ENCODE measurements around the gene TSKU.
A peak's percentile ranks its signal among the peaks of the same experiment; 100 is the strongest.
"Not testable (repeated sequence)": the region's sequence is repeated elsewhere in the genome, so short reads cannot be mapped to it uniquely, and the experiment has no call there.

The TSKU gene

GRCh38 chr11:76803023-76803422 is 19.9 kb downstream of the TSKU start:
- DNase-seq: peak; percentile 29 to 55

DNA sequence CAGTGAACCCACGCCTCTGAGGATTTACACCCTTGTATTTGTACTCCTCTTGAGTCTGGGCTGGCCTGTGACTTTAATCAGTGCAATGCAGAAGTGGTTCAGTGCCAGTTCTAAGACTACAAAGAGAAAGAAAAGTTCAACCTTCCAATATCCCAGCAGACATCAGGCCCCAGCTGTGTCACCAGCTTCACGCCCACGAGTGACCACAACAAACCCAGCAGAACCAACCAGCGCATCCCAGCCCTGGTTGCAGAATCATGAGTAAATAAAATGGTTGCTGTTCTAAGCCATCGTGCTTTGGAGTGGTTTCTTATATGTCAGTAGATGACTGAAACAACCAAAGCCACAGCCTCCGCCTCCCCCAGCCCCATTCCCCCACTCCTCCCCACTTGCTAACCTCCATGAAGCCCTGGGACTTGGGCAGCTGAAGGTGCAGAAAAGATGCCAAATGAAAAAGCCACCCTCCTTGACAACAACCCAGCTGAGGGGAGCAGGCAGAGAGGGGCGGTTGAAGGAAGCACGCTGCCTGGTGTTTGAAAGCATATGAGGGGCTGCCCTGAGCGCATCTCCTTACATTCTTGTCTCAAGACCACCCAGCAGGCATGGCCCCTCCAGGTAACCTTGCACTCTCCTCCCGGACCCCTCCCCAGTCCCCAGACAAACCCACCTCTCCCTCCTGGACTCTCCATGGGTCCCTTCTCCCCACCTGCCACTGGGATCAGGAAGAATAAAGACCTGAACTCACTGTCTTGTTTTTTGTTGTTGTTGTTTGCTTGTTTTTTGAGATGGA is 20.9 kb downstream of the TSKU start:
- peak; percentile 79 to 92 for DNase-seq

GRCh38 chr11:76805206-76805913 is 22.2 kb downstream of the TSKU start:
- peak; percentile 25 to 59 for DNase-seq

GRCh38 chr11:76806131-76806530 is 23.0 kb downstream of the TSKU start:
- no peak for DNase-seq

DNA sequence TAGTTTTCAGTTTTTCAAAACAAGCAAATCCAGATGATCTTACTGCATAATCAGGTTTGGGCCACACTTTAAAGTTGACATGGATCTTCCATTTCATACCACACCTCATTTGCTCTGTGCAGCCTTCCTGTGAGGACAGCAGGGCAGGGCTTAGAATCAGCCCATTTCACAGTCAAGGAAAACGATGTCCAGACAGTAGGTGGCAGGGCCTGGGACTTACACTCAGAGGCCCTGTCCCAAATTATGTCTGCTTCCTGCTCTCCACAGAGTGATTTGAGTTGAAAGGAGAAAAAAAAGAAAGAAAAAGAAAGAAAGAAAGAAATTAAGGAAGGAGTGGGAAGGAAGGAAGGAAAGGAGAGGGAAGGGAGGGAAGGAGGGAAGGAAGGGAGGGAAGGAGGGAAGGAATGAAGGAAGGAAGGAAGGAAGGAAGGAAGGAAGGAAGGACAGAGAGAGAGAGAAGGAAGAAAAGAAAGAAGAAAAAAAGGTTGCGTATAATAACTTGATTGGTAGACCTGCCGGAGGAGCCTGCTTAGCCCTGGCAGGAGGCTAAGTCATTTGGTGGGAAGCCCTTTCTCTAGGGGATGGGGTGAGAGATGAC is 23.6 kb downstream of the TSKU start:
- DNase-seq: no peak

GRCh38 chr11:76807206-76807875 is 24.2 kb downstream of the TSKU start:
- DNase-seq: peak; percentile 57 to 91

DNA sequence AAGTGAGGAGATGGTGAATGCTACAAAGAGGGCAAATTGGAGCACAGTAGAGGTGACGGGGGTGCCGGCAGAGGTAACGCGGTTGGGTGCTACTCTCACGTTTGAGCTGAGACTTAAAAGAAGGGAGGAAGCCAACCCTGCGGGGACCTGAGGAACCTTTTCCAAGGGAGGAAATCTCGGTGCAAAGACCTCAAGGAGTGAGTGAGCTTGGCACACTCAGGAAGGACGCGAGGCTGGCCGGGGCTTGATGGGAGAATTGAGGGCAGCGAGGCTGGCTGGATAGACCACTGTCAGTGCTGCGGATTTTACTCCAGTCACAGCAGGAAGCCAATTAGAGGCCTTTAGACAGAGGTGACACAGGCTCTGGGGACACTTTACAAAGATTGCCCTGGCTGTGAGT is 25.0 kb downstream of the TSKU start:
- no peak for DNase-seq

DNA sequence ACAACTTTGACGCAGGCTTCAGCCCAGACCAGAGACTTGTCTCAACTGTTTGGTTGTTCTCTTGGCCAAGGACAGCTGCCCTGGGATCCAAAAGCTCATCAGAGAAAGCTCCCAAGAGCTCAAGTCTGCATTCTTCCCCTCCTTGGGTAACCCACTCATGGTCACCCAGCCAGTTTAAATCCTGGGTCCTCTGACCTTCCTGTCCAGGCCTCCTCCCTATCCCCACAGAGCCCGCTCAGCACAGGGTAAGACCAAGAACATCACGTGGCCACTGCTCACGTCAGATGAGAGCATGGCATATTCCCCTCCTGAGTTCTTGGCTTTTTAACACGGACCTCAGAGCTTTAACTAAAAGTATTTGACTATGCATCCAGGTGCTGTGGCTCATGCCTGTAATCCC is 25.8 kb downstream of the TSKU start:
- no peak for DNase-seq

DNA sequence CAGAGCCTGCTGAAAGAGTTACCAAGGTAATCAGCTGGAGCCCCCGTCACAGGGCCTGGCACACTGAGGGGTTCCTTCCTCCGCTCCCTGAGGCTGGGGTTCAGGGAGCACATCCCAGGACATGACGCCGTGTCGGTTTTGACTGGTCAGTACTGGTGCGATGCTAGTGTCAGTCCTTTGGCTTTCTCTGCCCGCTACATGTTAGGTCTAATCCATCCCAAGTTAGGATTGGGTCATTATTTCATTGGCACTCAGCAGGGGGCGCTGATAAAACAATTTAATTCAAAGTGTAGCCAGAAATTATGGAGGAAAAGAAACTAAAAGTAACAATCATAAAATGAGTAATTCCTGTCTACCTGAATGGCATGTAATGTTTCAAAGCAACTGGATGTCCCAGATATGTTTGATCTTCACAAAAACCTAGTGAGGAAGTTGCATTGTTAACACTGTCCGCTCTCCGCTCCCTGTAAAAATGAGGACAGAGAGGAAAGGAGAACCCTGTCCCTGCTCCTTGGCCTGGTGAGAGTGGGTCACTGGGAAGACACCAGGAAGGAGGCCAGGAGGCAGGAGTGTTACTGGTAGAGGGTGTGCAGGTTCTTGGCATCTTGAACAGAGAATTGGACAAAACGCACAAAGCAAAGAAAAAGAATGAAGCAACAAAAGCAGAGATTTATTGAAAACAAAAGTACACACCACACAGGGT is 27.1 kb downstream of the TSKU start:
- DNase-seq: peak; percentile 57 to 81

GRCh38 chr11:76811259-76811658 is 28.1 kb downstream of the TSKU start:
- DNase-seq: no peak

DNA sequence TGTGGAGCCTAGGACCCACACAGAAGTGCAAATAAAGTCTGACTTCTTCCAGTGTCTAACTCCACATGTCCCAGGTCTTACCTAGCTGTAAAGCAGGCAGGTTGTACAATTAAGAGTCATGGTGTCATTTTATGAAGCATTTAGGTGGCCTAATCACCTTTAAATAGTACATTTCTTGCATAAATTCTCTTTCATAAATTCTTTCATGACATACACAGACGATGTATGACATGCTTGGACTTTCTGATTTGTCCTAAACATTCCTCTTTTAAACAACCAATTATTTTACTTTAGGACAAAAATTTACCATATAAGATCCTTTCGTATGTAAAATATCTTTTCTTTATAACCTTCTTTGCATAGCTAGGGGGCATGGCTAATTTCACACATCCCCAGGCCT is 31.3 kb downstream of the TSKU start:
- DNase-seq: no peak

- not testable (repeated sequence) for DNase-seq
Measured at GRCh38 chr11:76815678-76816077, 32.5 kb downstream of the TSKU start.

DNA sequence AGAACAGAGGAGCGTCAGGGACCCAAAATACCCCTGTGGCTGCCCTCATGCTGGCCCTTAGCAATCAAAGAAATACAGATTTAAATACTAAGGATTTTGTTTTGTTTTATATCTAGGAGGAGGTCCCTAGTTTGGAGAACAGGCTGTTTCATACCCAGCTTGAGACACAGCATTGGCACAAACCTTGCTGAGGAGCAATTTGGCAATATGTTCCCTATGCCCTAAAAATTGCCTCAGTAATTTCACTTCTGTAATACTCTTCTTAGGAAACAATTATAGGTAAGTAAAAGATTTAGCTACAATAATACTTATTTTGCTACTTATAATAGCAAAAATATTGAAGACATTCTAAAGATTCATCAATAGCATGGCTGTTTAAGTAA is 37.0 kb downstream of the TSKU start:
- peak; percentile 42 to 62 for DNase-seq

GRCh38 chr11:76821396-76821795 is 38.2 kb downstream of the TSKU start:
- not testable (repeated sequence) for DNase-seq

- no peak for DNase-seq
Measured at GRCh38 chr11:76822406-76822805, 39.2 kb downstream of the TSKU start.

DNA sequence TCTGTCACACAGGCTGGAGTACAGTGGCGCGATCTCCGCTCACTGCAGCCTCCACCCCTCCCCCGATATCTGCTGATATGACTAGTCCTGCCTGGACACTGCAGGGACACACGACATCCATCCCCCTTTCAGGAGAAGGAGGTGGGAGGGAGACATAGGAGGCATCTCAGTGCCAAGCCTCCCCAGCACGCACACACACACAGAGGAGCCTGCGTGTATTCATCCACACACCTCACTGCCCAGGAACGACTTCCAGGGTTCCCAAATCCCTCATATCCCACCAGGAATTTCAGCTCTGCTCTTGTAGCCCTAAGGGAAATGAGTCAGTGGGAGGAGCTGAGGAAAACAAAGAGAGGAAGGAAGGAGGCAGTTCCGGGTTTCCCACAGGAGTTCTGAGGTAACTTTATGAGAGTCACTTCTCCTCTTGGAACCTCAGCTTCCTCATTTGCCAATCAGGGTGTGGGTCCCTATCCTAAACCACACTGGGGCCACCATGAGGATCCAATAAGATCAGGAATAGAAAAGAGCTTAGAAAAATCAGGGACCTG is 40.4 kb downstream of the TSKU start:
- DNase-seq: peak; percentile 74 to 85

GRCh38 chr11:76824083-76824939 is 41.2 kb downstream of the TSKU start:
- DNase-seq: peak; percentile 73 to 84

DNA sequence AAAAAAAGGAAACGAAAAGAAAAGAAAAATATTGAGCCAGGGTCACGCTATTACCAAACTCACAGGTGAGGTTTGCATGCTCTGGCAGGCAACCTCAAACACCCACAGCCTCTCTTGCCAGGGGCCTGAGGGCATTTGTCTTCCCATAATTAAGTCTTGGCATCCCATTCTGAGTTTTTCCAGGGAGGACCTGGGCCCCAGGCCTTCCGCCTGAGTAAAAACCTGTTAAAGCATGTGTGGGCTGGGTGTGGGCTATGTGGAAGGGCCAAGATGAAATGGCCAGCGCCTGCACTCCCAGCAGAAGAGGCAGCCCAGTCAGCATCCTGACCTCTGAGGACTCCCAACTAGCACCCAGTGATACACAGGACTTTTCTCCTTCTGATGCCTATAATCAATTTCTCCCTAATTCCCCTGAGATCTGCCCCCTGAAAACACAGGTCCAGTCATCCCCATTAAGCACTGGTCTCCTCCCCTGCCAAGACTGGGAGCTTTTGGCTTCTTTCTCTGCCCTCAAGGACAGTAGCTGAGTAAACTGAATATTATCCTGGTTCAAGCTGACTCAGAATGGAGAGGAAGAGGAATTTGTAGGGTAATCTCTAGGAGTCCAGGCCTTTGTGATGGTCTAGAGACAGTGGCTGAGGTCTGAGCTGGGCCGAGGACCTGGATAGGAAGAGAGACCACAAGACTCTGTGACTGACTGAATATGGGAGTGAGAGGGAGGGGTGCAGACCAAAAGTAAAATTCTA is 42.0 kb downstream of the TSKU start:
- no peak for DNase-seq

DNA sequence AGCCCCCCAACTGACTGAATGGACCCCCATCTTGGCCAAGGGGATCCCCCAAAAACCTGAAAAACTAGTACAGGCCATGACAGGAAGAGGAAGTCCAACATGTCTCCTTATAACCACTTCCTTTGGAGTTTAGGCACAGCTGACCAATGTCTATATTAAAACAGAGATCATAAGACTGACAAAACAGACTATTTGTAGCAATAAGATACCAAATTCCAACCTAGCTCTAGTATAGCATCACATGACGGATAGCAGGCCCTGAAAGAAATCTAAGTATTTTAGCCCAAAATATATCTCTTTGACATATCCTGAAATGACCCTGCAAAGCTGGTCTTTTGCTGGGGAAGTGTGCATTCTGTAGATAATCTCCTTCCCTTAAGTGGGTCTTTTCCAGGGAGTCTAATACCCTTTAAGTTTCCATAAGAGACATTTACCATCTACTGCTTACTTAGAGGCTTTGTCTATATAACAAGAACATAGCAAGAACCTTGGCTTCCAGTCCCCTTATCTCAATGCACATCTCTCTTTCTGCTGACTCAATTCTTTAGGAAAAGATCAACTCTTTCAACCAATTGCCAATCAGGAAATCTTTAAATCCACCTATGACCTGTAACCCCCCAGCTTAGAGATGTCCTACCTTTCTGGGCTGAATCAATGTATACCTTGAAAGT is 42.7 kb downstream of the TSKU start:
- DNase-seq: no peak

- not testable (repeated sequence) for DNase-seq
Measured at GRCh38 chr11:76826508-76826907, 43.4 kb downstream of the TSKU start.

Measured in inflammatory macrophage treated with lipopolysaccharide for 1 hour (primary cell).